ENCODE data around the gene PRSS36.
"Not testable (repeated sequence)": the region's sequence is repeated elsewhere in the genome, so short reads cannot be mapped to it uniquely, and the experiment has no call there.

PRSS36 gene
- total RNA-seq = 2.0 to 20.8 (median 7.6) reads per million in 17 experiments

- DNase-seq = peak in 3 of 4 experiments; percentile 44 to 55 (median 45)
Observed at GRCh38 chr16:31149894-31150890, at the start of gene PRSS36. Gene PRSS36 (minus strand): TSS chr16:31150066. CDS start chr16:31150035, 31 bp downstream.

GRCh38 chr16:31199430-31200041 lies 49.7 kb upstream of the PRSS36 start:
- no peak for DNase-seq

- peak in 3 of 4 experiments; percentile 42 to 62 (median 56) for DNase-seq
Observed at GRCh38 chr16:31198207-31198882, 48.5 kb upstream of the PRSS36 start.

DNA sequence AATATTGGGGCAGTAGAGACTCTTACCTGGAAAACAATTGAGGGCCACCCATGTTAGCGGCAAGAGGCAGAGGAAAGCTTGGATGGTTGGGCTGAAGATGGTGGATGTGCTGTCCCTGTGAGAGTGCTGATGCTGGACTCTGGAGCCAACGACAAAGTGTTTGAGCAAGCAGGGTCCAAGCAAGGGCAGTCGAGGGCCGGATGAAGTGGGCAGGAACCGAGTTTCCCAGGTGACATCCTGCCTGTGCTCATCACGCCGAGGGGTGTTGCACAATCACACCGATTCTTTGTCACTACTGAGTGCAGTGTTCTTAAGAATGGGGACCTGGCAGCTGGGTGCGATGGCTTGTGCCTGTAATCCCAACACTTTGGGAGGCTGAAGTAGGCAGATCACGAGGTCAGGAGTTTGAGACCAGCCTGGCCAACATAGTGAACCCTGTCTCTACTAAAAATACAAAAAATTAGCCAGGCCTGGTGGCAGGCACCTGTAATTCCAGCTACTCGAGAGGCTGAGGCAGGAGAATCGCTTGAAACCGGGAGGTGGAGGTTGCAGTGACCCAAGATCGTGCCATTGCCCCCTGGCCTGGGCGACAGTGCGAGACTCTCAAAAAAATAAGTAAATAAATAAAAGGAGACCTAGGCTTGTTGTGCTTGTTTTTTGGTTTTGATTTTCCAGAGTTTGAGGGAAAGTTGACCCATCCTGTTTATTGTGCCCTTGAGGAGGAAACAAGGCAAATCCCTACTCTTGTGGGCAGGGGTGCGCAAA lies 46.6 kb upstream of the PRSS36 start:
- peak in 3 of 4 experiments; percentile 28 to 33 (median 33) for DNase-seq

GRCh38 chr16:31195861-31196260 lies 46.0 kb upstream of the PRSS36 start:
- not testable (repeated sequence) for DNase-seq

DNA sequence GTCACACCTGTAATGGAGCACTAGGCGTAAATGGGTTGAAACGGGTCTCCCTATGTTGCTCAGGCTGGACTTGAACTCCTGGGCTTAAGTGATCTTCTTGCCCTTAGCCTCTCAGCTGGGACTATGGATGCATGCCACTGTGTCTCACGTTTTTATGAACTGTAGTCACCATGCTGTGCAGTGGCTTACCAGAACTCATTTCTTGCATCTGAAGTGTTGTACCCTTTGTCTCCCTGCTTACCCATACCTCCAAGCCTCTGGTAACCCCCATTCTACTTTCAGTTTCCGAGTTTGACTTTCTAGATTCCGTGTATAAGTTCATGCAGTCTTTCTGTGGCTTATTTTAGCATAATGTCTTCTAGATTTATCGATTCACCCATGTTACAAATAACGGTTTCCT lies 45.0 kb upstream of the PRSS36 start:
- DNase-seq = no peak

- DNase-seq = no peak
Observed at GRCh38 chr16:31193874-31194273, 44.0 kb upstream of the PRSS36 start.

- no peak for DNase-seq
Observed at GRCh38 chr16:31192856-31193642, 43.2 kb upstream of the PRSS36 start.

GRCh38 chr16:31191697-31192428 lies 42.0 kb upstream of the PRSS36 start:
- no peak for DNase-seq

GRCh38 chr16:31190818-31191444 lies 41.1 kb upstream of the PRSS36 start:
- DNase-seq = no peak

GRCh38 chr16:31190061-31190460 lies 40.2 kb upstream of the PRSS36 start:
- DNase-seq = no peak

- no peak for DNase-seq
Observed at GRCh38 chr16:31189412-31189778, 39.5 kb upstream of the PRSS36 start.

DNA sequence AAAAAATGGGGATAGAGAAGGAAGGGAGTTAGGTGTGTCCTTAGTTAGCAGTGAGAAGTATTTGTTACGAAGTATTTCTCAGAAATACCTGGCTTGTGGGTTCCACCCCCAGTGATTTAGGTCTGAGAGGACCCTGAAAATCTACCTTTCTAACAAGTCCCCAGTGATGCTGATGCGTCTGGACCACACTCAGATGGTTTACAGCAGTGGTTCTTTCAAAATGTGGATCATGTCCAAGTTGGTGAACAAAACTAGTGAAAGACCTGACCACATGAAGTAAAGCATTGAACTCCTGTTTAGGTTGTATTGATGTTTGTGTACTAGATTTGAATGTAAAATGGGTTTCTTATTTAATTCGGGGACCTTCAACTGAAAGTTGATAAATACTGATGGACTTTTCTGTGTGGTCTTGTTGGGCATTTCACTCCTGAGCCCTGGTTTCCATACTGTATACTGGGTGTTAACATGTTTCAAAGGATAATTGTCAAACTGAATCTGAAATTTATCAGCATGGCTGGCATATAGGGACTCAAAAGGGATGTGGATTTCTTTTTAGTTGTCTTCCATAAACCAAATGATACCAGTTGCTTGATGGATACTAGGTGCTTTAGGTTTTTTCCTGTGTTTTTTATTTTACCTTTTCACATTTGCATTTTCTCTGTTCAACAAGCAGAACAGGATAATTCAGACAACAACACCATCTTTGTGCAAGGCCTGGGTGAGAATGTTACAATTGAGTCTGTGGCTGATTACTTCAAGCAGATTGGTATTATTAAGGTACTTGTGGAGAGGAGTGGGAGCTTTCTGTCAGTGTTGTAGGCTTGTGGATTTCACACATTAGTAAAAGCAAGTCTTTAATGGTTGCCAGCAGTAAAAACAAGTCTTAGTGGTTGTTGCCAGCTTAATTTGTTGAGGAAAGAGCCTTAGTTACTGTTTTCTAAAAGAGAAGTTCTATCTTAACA lies 38.9 kb upstream of the PRSS36 start:
- no peak for DNase-seq

DNA sequence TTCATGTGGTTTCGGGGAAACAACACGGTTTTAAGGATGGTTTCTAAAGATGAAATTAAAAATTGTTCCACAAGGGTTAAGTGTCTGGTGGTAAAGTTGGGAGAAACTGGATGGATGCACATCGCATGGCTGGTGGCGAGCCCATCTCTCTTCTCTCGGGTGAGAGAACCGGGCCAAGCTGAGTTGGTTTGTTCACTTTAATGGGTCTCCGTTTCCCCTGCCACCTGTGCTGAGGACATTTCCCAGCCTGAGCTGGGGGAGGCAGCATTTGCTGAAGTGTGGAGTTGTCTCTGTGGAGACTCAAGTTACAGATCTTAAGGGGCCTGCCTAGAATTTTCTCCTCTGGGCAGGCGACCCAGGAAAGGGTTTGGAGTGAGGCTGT lies 37.9 kb upstream of the PRSS36 start:
- no peak for DNase-seq

DNA sequence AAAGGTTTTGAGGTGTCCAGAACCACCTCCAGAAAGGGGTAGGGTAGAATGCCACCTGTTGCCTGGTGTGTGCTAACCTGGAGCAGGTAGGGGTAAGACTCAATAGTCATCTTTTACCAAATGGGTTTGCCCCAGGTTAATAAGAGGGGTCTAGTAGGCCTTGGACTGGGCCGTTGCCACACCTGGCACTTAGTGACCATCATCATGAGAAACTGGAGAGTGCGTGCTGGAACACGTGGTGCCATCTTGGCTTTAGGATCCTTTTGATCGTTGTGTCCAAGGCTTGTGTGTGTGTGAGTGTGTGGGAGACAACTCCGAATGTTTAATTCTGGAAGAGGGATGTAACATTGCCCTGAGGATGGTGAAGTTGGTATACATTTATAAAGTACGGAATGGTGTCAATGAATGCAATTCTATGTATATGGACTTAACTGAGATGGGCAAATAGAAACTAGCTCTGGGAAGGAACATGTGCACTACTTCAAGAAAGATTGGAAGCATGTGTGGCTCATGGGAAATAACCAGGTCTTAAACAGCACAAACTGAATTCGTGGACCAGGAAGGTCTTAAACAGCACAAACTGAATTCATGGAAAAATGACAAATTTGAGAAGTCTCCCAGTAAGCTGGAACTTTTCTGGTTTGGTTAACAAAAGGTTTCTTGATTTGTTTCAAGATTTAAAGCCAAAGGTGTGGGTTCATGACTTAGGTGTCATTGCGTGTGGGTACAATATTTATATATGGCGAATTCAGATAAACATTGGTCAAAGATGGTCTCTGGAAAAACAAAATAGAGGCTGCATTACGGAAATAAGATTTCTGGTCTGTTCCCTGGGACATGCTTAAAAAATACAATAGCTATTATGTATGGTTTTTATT lies 37.3 kb upstream of the PRSS36 start:
- DNase-seq = no peak

DNA sequence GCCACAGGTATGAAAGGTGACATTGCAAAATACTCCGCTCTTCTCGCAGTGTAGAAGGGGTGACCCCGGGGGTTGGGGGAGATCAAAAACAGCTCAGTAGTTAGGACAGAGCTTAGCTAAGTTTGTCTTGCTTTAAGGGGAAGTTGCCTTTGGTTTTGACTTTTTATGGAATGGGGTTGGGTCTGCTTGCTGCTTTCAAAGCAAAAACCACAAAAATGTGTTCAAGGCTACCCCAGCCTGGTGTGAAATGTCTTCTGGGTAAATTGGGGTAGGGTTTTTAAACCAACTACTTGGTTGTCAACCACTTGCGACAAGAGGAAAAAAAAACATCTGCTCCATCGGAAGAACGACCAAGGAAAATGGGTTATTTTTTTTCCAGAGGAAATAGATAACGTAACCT lies 36.3 kb upstream of the PRSS36 start:
- peak in 3 of 4 experiments; percentile 29 to 44 (median 43) for DNase-seq

DNA sequence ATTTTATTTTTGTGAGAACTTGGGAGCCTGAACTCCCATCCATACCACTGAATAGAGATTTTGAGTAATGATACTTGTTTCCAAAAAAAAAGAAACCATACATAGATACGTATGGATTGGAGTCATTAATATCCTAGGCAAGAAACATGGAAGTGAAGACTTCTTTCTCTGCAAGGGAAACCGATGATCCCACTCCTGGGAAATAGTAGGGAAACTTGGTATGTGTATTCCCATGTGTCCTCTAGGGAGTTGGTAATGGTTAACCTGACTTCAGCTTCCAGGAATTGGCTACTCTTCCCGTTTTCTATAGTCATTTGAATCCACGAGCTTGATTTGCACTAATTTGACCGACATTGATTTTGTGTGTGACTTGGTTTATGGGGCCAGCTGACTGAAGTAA lies 35.5 kb upstream of the PRSS36 start:
- DNase-seq = no peak

- no peak for DNase-seq
Observed at GRCh38 chr16:31184888-31185287, 35.0 kb upstream of the PRSS36 start.

All from suppressor macrophage (primary cell).